NCI-H1930 (cell line): ENCODE results near the gene NEK6.

Source experiments
- DNase-seq, 2 experiments: peaks; one replicate each; lab custom pipeline; 2025; lab: John Stamatoyannopoulos, UW

NEK6 gene

DNA sequence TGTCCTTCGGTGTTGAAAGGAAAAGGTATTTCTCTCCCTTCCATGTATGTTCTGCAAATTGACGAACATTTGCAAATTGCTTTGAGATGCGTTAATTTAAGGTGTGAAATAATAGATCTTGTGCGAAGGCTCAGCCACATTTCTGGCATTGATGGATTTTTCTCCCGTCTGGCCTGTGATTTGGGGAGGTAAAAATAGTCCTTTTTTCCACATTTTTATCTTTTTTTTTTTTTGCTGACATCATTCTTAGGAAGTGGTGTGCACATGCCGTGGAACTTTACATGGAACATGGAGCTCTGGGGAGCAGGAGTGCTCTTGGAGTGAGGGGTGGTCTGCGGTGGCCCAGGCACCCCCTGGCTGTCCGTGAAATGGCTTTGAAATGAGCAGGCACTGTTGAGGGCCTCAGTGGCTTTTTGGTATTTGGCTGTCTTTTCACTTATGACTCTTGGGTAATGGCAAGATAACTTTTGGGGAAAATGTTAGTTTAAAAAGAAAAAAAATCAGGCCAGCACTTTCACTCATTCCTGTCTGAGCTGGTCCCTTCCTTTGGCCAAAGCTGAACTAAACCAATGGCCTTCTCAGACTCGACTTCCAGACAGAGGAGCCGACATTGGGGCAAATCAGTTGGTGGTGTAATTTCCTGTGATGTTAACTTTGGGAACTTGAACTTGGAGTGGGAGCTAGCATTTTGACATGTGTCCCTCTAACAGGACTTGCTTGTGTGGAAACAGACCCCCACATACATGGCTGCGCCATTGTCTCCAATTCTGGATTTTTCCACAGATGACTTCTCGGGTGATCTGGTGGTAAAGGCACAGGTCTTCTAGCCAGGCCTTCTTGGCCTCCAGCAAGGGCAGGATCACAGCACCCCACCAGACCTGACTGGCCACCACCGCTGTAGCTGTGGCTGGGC lies 4.2 kb downstream of the NEK6 start:
- DNase-seq, result no peak

DNA sequence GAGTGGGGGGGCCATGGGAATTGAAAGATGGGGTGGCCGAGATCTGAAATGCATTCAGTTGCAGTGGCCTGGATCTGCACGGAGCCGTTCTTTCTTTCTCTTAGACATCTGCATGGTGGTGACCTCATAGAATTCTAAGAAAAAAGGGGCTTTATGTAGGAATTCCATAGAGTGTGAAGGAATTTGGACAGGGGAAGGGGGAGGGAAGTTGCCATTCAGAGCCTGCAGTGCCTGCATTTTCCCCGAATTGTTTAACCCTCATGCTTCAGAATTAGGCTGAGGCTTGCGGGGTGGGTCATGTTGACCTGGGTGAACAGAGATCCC lies 4.9 kb downstream of the NEK6 start:
- DNase-seq, result no peak

- DNase-seq, result no peak
Measured at GRCh38 chr9:124263213-124263612, 5.5 kb downstream of the NEK6 start.

DNA sequence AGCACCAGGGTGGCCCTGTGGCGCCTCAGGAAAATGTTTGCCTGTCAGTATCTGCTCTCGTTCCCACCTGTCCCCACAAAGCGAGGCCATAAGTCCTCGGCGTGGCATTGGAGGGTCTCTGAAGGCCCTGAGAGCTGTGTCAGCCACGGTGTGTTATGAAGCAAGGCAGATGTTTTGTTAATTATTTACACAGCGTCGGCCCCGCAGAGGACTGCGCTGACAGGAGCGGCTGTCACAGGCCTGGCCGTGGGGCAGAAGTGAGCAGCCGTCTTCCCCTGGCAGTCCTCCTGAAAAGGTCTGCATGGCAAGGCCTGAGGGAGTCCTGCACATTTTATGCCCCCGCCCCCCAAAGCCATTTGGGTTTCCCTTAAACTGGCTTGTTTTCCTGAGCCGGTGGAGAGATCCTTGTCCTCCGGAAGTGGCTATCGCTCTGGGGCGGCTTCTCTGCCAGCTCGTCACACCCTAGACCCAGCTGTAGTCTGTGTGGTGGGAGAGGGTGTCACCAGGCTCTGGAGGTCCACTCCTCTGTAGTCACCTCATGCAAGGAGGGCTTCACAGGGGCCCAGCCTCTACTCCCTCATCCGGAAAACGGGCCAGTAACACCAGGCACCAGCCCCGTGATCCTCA lies 6.2 kb downstream of the NEK6 start:
- DNase-seq, result no peak

DNA sequence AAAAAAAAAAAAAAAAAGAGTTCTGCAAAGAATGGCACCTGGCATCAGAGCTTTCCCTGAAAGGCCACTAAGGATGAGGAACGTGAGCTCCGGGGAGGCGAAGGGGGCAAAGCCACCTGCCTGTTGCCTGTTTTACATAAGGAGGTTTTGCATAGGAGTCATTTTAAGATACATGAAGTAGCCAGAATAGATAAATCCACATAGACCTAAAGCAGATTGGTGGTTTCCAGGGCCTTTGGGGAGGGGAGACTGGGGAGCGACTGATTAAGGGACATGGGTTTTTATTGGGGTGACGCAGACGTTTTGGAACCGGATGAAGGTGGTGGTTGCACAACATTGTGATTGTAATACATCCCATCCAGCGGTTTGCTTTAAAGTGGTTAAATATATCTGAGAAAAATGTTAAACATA lies 7.1 kb downstream of the NEK6 start:
- DNase-seq, result no peak

- DNase-seq, result no peak
Measured at GRCh38 chr9:124265551-124265950, 7.8 kb downstream of the NEK6 start.

DNA sequence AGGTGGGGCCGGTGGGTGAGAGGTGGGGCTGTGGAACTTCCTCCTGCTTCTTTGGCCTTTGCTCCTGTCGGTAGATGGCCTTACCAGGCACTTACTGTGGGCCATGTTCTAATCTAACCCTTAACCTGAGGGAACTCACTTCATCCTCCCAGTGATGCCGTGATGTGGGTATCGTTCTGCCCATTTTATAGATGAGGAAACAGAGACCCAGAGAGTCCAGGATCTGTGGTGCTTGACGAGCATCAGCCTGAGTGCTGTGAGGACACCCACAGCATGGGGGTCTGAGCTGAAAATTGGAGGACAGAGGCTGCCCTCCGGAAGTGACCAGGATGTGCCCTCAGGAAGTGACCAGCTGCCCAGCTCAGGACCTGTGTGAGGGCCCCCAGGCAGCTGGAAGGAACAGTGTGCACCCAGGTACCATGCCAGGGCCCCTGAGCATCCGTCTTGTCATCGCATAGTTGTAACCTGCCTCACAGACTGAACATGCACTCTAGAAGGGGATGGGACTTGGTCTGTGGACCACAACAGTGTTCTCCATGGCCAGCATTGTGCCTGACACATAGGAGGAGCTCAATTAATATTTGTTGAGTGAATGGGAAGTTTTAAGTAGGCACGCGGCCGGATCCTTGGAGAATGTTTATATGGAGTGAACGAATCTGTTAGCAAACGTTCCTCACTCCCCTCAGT lies 8.5 kb downstream of the NEK6 start:
- DNase-seq, result no peak

- no peak for DNase-seq
Measured at GRCh38 chr9:124266826-124267201, 9.1 kb downstream of the NEK6 start.

DNA sequence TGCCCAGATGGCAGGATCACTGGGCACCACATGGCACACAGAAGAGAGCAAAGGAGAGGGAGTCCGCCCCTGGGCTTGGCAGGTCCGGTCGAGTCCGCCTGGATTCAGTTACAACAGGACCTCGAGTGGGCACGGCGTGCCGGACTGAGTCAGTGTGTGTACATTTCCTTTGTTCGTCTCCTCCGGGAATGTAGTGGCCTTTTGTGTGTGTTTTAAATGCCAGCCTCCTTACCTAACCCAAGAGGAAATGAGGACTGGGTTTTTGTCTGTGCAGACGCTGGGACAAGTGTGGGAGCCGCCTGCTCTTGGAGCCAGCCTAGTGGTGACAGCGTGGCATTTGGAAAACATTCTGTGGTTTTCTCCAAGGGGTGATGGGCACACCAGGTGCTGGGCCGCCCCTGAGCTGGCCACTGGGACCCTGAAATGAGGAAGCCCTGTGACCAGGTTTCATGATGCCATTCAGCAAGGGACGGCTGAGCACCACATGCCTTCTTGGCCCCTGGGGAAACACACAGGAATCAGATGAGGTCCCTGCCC lies 9.6 kb downstream of the NEK6 start:
- no peak for DNase-seq

- DNase-seq, result no peak
Measured at GRCh38 chr9:124268248-124268647, 10.5 kb downstream of the NEK6 start.

DNA sequence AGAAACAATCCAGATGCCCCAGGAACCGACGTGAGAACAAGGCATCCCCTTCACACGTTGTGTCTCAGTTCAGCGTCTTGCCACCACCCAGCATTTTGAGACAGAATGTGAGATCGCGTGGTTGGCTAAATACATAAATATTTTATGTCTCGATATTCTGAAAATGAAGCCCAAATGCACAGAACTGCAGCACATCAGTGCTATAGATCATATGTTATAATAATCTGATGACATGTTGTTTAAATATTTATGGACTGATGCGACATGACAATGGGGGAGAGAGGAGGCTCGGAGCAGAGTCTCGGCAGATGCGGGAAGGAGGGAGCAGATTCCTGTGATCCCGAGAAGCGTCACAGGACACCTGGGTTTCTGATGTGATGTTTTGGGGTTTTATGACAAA lies 10.9 kb downstream of the NEK6 start:
- no peak for DNase-seq

- no peak for DNase-seq
Measured at GRCh38 chr9:124269556-124269955, 11.8 kb downstream of the NEK6 start.

DNA sequence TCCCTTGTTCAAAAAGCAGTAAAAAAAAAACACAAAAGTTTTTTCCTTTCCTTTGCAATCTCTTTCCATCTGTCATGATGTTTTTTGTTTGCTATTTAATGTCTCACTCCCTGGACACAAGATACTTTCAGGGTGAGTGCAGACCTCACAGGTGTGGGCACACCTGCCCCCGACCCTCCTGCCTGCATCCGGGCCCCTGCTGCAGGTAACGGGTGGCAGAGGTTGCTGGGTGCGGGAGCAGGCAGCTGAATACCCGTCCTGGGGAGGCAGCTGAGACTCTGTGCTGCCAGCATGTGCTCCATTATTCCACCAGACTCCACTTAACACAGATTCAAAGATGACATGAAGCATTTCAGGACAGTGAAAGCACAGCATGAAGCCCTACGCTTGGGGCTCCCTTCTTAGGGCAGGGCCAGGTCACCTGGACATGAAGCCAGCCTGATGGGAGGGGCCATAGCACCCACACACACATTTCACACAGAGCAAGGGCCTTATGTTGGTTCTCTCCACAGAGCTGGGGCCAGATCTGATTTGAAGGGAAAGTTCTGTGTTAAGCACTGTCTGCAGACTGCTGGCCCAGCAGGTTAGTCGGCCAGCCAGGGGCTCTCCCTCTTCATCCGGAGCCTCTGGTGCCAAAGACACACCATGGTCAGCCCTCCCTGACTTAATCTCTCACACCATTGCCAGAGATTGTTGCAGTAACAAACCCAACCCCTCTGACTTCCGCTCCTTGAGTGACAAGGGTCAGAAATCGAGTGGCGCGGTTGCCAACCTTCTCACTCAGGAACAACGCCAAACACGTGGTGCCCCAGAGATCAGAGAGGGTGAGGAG lies 13.0 kb downstream of the NEK6 start:
- no peak for DNase-seq

GRCh38 chr9:124271660-124272059 lies 13.9 kb downstream of the NEK6 start:
- DNase-seq, result no peak

DNA sequence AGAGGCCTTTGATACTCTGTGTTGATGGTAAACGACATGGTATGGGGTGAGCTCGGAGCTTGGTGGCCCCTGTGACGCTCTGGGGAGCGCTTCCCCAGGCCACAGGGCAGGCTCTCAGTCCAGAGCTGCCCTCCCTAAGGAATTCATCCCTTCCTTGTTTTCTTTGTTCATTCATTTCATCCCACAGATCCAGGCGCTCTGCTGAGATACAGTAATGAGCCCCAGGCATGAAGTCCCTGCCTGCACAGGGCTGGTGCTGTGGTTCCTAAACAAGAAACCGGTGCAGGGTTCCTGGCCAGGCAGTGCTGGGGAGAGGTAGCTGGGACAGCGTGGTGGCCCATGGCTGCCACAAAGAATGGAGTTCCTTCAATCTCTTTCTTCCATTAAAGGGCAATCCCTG lies 14.4 kb downstream of the NEK6 start:
- no peak for DNase-seq

DNA sequence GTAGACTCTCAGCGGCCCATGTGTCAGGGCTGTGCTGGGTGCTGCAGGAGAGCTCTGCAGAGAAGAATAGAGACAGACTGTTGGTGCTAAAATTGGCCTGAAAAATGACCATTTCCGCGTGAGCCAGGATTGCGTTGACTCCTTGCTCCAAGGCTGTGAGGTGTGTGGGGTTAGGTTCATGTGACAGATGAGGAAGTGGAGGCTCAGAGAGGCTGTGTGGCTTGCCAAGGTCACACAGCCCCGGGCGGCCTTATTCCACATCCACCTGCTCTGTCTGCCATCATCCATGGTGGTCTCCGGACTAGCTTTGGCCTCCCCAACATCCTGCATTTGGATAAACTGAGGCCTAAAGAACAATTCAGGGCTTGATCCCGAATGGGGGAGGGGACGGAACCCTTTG lies 15.2 kb downstream of the NEK6 start:
- DNase-seq, result no peak

- no peak for DNase-seq
Measured at GRCh38 chr9:124273427-124274160, 15.8 kb downstream of the NEK6 start.

GRCh38 chr9:124274226-124274625 lies 16.5 kb downstream of the NEK6 start:
- DNase-seq, result no peak

DNA sequence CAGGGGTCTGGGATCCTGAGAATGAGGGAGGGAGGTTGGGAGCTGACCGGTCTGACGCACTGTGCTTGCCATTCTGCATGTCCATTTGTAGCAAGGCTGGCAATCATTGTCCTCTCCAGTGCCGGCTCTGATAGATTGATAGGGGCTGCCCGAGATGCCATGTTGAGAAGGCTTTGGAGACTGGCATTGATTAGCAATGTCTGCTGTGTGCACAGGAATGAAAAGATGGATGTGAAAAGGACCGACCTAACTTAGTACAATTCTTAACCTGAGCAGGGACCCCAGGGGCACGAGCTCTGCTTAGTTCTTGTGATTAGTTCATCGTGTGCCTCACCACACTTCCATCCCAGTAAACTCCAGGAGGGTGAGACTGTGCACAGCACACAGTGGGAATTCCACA lies 17.0 kb downstream of the NEK6 start:
- DNase-seq, result no peak

- no peak for DNase-seq
Measured at GRCh38 chr9:124277420-124277819, 19.7 kb downstream of the NEK6 start.

DNA sequence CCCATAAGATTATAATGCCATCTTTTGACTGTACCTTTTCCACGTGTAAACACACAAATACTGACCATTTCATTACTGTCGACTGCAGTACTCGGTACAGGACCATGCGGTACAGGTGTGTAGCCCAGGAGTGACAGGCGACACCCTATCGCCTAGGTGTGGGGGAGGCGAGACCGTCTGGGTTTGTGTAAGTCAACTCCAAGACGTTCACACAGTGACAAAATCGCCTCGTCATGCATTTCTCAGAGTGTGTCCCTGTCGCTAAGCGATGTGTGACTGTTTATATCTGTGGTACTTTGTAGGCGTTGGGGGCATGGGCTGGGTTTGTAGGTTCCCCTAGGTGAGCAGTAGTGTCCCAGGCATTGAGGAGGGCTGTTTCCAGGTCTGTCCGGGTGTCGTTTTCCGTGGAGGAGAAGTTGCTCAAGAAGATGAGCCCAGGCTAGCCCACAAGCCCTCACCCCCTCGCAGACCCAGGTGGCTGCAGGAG lies 20.3 kb downstream of the NEK6 start:
- DNase-seq, result no peak
